Lower leg skin (tissue), 4 donors: ENCODE measurements around the gene BCL6B. TPM values are rescaled to one million over a fixed set of nuclear protein-coding genes. Genes with fewer than 3 reads are reported as not detected.

Source experiments
- DNase-seq, 2 donors: peaks; one replicate each; pipeline ENCODE4 v3.0.0-alpha.2; 2019; ENCODE audit warnings: low spot score in 2 of 2
- H3K4me3 ChIP-seq: fragments of 200-600 bp; sonication (generic); 2 replicates; pipeline ENCODE4 v1.5.1; 2017; ENCODE audit warnings: mild to moderate bottlenecking, low read depth; ENCODE audit not compliant: poor library complexity, severe bottlenecking
- CTCF ChIP-seq, 3 donors: fragments of 450-650 bp; IDR thresholded peaks; one replicate each; pipeline ENCODE4 v1.5.1; 2016; ENCODE audit warnings: antibody characterized with exemption in 3 of 3, mild to moderate bottlenecking in 3 of 3, moderate library complexity in 2 of 3
- POLR2A ChIP-seq, 2 donors: fragments of 450-650 bp; IDR thresholded peaks; one replicate each; pipeline ENCODE4 v1.6.1; 2016 to 2017; ENCODE audit warnings: antibody characterized with exemption in 2 of 2, mild to moderate bottlenecking in 1 of 2, moderate library complexity in 1 of 2
- WGBS, 2 donors: methylation state at CpG; one replicate each; pipeline ENCODE4 v1.1.5; 2018; 5-methylcytosine and 5-hydroxymethylcytosine counted together
- intact Hi-C: fragments of 100-400 bp; cut with DNase I; formaldehyde crosslinking; loops from one replicate; pipeline ENCODE4 v1.15.0; 2023; ENCODE audit warnings: low total_unique reads
- total RNA-seq, 4 donors: library from RNA; depleted of rRNA; stranded (reverse); fragments of >200 nt; gene quantifications; one replicate each; pipeline ENCODE4 v1.1.0, GENCODE V29; 2016

BCL6B gene
- total RNA-seq, 4 donors from 2014 or later = 0.72 to 5.1 (median 2.1) TPM

- intact Hi-C loops = no loop called here
- WGBS, 2 donors = 78 to 79% methylated on average over 11 of the region's 11 CpGs
- no peak for DNase-seq
- no peak overlapping the region for H3K4me3 ChIP-seq
- no peak for TF ChIP-seq POLR2A (IDR thresholded peaks at IDR 0.05)
Observed at GRCh38 chr17:6998855-6999508, 23.9 kb upstream of the BCL6B start.

- peak in 1 of 2 donors; percentile 84 for DNase-seq
- 74 to 76% methylated on average over 10 of the region's 10 CpGs for WGBS, 2 donors
- H3K4me3 ChIP-seq = no peak overlapping the region
- TF ChIP-seq POLR2A (IDR thresholded peaks at IDR 0.05) = no peak
- no peak for TF ChIP-seq CTCF (IDR thresholded peaks at IDR 0.05)
- intact Hi-C loops = loop anchor here (5.0 kb wide), 1 partner anchor 159 kb away; no protein-coding TSS in a partner anchor
Observed at GRCh38 chr17:7001318-7001961, 21.4 kb upstream of the BCL6B start.

GRCh38 chr17:7002288-7003047, 20.4 kb upstream of the BCL6B start:
- 85 to 87% methylated on average over 6 of the region's 6 CpGs for WGBS, 2 donors
- no peak for TF ChIP-seq POLR2A (IDR thresholded peaks at IDR 0.05)
- no peak for TF ChIP-seq CTCF (IDR thresholded peaks at IDR 0.05)
- intact Hi-C loops = loop anchor here (5.0 kb wide), 1 partner anchor 160 kb away; no protein-coding TSS in a partner anchor
- no peak overlapping the region for H3K4me3 ChIP-seq
- DNase-seq = no peak

- 92 to 94% methylated on average over 2 of the region's 2 CpGs for WGBS, 2 donors
- intact Hi-C loops = loop anchor here (5.0 kb wide), 1 partner anchor 161 kb away; no protein-coding TSS in a partner anchor
- TF ChIP-seq CTCF (IDR thresholded peaks at IDR 0.05) = no peak
Observed at GRCh38 chr17:7003745-7004144, 19.1 kb upstream of the BCL6B start.

GRCh38 chr17:7004398-7005253, 18.2 kb upstream of the BCL6B start:
- intact Hi-C loops = loop anchor here (5.0 kb wide), 2 partner anchors 162 to 342 kb away; no protein-coding TSS in a partner anchor
- no peak for DNase-seq
- 89 to 92% methylated on average over 2 of the region's 2 CpGs for WGBS, 2 donors
- no peak overlapping the region for H3K4me3 ChIP-seq
- TF ChIP-seq POLR2A (IDR thresholded peaks at IDR 0.05) = no peak
- TF ChIP-seq CTCF (IDR thresholded peaks at IDR 0.05) = peak in 1 of 3 donors; percentile 53

More at GRCh38 chr17:7003745-7004144, 19.1 kb upstream of the BCL6B start:
- no peak overlapping the region for H3K4me3 ChIP-seq
- DNase-seq = no peak
